ENCODE results near the gene RAB32. TPM values are rescaled to one million over a fixed set of nuclear protein-coding genes. Genes with fewer than 3 reads are reported as not detected.

The RAB32 gene
- polyA plus RNA-seq, 1 of the 3 experiments (the other 2 are of a cell fraction): 36.9 TPM

GRCh38 chr6:146546443-146547043, 2.9 kb downstream of the RAB32 start (continued):
- TF ChIP-seq NFIC (IDR thresholded peaks at IDR 0.05; ENCODE audit: borderline replicate concordance): peak; percentile 15; the same call in 1 of the 2 replicates
- no peak for TF ChIP-seq ZBTB33 (IDR thresholded peaks at IDR 0.05; ENCODE audit: borderline replicate concordance, low read depth)
- TF ChIP-seq USF1 (IDR thresholded peaks at IDR 0.05; ENCODE audit: borderline replicate concordance, low read depth): no peak

DNA sequence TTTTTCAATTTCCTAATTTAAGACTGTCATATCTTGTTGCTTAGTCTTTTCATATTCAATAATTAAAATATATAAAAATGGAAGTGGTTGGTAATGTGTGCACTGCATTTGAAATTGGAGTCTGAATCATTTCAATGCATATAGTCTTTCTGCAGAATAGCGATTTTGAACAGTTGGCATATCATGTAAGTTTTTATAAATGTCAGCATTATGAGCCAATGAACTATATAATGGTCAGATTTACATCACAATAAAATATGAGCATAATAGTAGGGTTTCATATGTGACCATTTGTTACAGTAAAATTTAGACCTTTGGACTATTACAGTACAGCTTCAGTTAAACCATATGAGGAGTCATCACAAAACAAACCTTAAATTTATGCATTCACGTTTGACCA, 4.3 kb downstream of the RAB32 start:
- Histone ChIP-seq H3K27ac (ENCODE audit: low read depth in 2 of 2, low read length in 1 of 2) (no peak overlapping the region), H3K4me1 (ENCODE audit: control insufficient read depth in 1 of 2, insufficient read depth in 2 of 2, low read depth in 1 of 2, low read length in 1 of 2) (peaks cover 5 to 16% of the 10 kb centered on the region in 2 experiments; a peak in 3 of 4 replicates), H3K79me2 (ENCODE audit: insufficient read depth) (peaks cover 85% of the 10 kb centered on the region), H3F3A (replicated peaks; ENCODE audit: insufficient read depth) (peaks cover 9% of the 10 kb centered on the region), H3K4me2 (no peak overlapping the region), H3K27me3 (ENCODE audit: insufficient read depth) (no peaks in the 10 kb centered on the region), H2AFZ (ENCODE audit: low read depth) (no peak overlapping the region), H3K4me3 (ENCODE audit: low read depth in 2 of 2, low read length in 1 of 2) (no peak overlapping the region), H3K9me2 (no peaks in the 10 kb centered on the region), H4K20me1 (ENCODE audit: insufficient read depth) (no peaks in the 10 kb centered on the region), H3K36me3 (replicated peaks in 1 of 2; ENCODE audit: control insufficient read depth in 1 of 2, insufficient read depth in 2 of 2, low read length in 1 of 2) (peaks cover 25 to 26% of the 10 kb centered on the region in 2 experiments), H3K9ac (no peak overlapping the region), H3K9me3 (no peaks in the 10 kb centered on the region)
- ChIA-PET CTCF (no interaction called here), POLR2A (no interaction called here)
- no peak for DNase-seq
- 95% methylated on average over 2 of the region's 2 CpGs for WGBS (ENCODE audit: low lambda C conversion rate)
- TF ChIP-seq FOXM1 (IDR thresholded peaks at IDR 0.05; ENCODE audit: low read depth): no peak
- no peak for TF ChIP-seq RAD21 (IDR thresholded peaks at IDR 0.05; ENCODE audit: low read length)
- no peak for TF ChIP-seq TEAD4 (IDR thresholded peaks at IDR 0.05; ENCODE audit: borderline replicate concordance, insufficient read depth)
- no peak for TF ChIP-seq USF1 (IDR thresholded peaks at IDR 0.05; ENCODE audit: borderline replicate concordance, low read depth)
- TF ChIP-seq TAF1 (IDR thresholded peaks at IDR 0.05; ENCODE audit: borderline replicate concordance, low read depth, low read length): no peak
- TF ChIP-seq MXI1 (IDR thresholded peaks at IDR 0.05; ENCODE audit: low read depth, low read length): no peak
- no peak for TF ChIP-seq IRF3 (IDR thresholded peaks at IDR 0.05; ENCODE audit: low read depth, low read length)
- TF ChIP-seq, protein P1, sequence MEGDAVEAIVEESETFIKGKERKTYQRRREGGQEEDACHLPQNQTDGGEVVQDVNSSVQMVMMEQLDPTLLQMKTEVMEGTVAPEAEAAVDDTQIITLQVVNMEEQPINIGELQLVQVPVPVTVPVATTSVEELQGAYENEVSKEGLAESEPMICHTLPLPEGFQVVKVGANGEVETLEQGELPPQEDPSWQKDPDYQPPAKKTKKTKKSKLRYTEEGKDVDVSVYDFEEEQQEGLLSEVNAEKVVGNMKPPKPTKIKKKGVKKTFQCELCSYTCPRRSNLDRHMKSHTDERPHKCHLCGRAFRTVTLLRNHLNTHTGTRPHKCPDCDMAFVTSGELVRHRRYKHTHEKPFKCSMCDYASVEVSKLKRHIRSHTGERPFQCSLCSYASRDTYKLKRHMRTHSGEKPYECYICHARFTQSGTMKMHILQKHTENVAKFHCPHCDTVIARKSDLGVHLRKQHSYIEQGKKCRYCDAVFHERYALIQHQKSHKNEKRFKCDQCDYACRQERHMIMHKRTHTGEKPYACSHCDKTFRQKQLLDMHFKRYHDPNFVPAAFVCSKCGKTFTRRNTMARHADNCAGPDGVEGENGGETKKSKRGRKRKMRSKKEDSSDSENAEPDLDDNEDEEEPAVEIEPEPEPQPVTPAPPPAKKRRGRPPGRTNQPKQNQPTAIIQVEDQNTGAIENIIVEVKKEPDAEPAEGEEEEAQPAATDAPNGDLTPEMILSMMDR (IDR thresholded peaks at IDR 0.05): no peak
- no peak for TF ChIP-seq MAX (IDR thresholded peaks at IDR 0.05; ENCODE audit: low read depth)
- no peak for TF ChIP-seq REST (IDR thresholded peaks at IDR 0.05; ENCODE audit: low read depth, low read length)
- no peak for TF ChIP-seq SMC3 (IDR thresholded peaks at IDR 0.05; ENCODE audit: low read depth, low read length)
- no peak for TF ChIP-seq SIN3A (IDR thresholded peaks at IDR 0.05; ENCODE audit: borderline replicate concordance, low read depth, low read length)
- no peak for TF ChIP-seq USF2 (IDR thresholded peaks at IDR 0.05; ENCODE audit: borderline replicate concordance, low read depth, low read length)
- TF ChIP-seq FOSL2 (IDR thresholded peaks at IDR 0.05; ENCODE audit: borderline replicate concordance, low read depth): no peak
